ENCODE data around the gene PNLIPRP3.

PNLIPRP3 gene

GRCh38 chr10:116472891-116473290, 45.2 kb downstream of the PNLIPRP3 start:
- H3K4me3 ChIP-seq (ENCODE audit: low read depth, low read length), result no peak overlapping the region
- no peaks in the 10 kb centered on the region for H3K27me3 ChIP-seq (ENCODE audit: control insufficient read depth, insufficient read depth, low read length)
- peaks cover 10% of the 10 kb centered on the region for H3K4me1 ChIP-seq (ENCODE audit: control insufficient read depth, insufficient read depth, low read length)
- no peak overlapping the region for H3K9ac ChIP-seq (ENCODE audit: low read length)
- H3K9me3 ChIP-seq (ENCODE audit: control insufficient read depth, insufficient read depth, low read depth, low read length), result no peaks in the 10 kb centered on the region
- no peaks in the 10 kb centered on the region for H3K36me3 ChIP-seq (ENCODE audit: control insufficient read depth, insufficient read depth, low read length)
- H3K27ac ChIP-seq (ENCODE audit: low read depth, low read length), result no peak overlapping the region

DNA sequence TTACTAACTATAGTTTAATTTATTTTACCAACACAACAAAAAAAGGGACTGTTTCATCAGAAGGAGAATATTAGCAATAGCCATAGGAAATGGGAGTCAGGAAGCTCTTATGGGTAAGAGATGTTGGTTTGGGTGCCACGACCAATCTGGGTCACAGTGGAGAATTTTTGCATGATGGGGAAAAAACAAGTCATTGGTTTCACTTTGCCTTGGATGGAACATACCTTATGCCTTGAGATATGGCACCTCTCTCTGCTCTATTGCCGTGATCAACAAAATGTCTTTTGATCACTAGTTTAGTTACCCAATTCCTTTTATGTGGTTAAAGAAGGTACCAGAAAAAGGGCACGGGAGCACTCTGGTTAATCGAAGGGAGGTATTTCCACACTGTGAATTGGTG, 48.2 kb downstream of the PNLIPRP3 start:
- Histone ChIP-seq H3K9ac (ENCODE audit: low read length) (no peak overlapping the region), H3K27me3 (ENCODE audit: control insufficient read depth, insufficient read depth, low read length) (no peaks in the 10 kb centered on the region), H3K4me1 (ENCODE audit: control insufficient read depth, insufficient read depth, low read length) (peaks cover 16% of the 10 kb centered on the region), H3K27ac (ENCODE audit: low read depth, low read length) (no peak overlapping the region), H3K36me3 (ENCODE audit: control insufficient read depth, insufficient read depth, low read length) (no peaks in the 10 kb centered on the region), H3K4me3 (ENCODE audit: low read depth, low read length) (no peak overlapping the region), H3K9me3 (ENCODE audit: control insufficient read depth, insufficient read depth, low read depth, low read length) (no peaks in the 10 kb centered on the region; the same call in 1 of the 2 replicates)

DNA sequence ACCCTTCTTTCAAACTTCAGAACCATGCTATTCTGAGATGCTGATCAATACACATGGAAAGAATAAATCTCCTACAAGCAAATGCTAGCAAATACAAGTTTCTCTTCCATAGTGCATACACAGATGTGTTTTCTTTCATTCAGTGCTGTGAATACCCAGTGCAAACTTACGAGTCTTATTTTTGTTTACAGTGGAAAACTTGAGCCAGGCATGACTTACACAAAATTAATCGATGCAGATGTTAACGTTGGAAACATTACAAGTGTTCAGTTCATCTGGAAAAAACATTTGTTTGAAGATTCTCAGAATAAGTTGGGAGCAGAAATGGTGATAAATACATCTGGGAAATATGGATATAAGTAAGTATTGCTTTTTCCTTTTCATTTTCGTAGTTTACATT, 48.8 kb downstream of the PNLIPRP3 start:
- Histone ChIP-seq H3K9me3 (ENCODE audit: control insufficient read depth, insufficient read depth, low read depth, low read length) (no peaks in the 10 kb centered on the region; the same call in 1 of the 2 replicates), H3K27ac (ENCODE audit: low read depth, low read length) (no peak overlapping the region), H3K27me3 (ENCODE audit: control insufficient read depth, insufficient read depth, low read length) (no peaks in the 10 kb centered on the region), H3K4me3 (ENCODE audit: low read depth, low read length) (no peak overlapping the region), H3K4me1 (ENCODE audit: control insufficient read depth, insufficient read depth, low read length) (peaks cover 16% of the 10 kb centered on the region), H3K36me3 (ENCODE audit: control insufficient read depth, insufficient read depth, low read length) (no peaks in the 10 kb centered on the region), H3K9ac (ENCODE audit: low read length) (no peak overlapping the region)

GRCh38 chr10:116477986-116478664, 50.5 kb downstream of the PNLIPRP3 start:
- Histone ChIP-seq H3K4me3 (ENCODE audit: low read depth, low read length) (no peak overlapping the region), H3K9me3 (ENCODE audit: control insufficient read depth, insufficient read depth, low read depth, low read length) (no peaks in the 10 kb centered on the region; the same call in 1 of the 2 replicates), H3K4me1 (ENCODE audit: control insufficient read depth, insufficient read depth, low read length) (peaks cover 9% of the 10 kb centered on the region), H3K27ac (ENCODE audit: low read depth, low read length) (no peak overlapping the region), H3K36me3 (ENCODE audit: control insufficient read depth, insufficient read depth, low read length) (no peaks in the 10 kb centered on the region), H3K9ac (ENCODE audit: low read length) (no peak overlapping the region), H3K27me3 (ENCODE audit: control insufficient read depth, insufficient read depth, low read length) (no peaks in the 10 kb centered on the region)

DNA sequence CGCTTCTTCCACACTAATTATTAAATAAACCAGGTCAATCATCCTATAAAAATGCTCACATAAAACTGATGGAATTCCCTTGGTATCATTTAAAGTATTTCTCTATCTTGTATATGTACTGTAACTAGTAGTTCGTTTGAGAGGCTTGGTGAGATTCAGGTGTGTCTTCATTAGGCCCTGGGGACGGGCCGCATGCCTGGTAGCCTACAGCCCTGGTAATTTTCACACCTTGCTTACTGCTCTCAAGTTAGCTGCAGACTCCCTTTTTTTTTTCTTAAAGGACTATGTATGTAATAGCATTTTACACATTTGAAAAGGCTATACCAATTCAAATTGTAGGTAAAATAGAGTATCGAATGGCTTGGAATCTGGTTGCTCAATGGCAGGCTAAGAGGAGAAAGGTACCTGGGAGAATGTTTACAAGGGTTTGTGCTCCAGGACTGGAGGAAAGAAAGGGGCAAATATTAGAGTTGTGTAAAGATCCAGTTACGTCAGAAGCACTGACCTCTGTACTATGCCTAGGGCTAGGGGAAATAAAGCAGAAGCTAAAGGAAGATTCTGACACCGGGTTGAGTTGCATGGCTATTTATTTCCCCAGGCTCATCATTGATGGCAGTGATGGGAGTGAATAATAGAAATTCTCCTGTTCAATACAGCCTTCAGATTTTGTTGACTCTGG, 59.3 kb downstream of the PNLIPRP3 start:
- no peaks in the 10 kb centered on the region; the same call in 1 of the 2 replicates for H3K9me3 ChIP-seq (ENCODE audit: control insufficient read depth, insufficient read depth, low read depth, low read length)

DNA sequence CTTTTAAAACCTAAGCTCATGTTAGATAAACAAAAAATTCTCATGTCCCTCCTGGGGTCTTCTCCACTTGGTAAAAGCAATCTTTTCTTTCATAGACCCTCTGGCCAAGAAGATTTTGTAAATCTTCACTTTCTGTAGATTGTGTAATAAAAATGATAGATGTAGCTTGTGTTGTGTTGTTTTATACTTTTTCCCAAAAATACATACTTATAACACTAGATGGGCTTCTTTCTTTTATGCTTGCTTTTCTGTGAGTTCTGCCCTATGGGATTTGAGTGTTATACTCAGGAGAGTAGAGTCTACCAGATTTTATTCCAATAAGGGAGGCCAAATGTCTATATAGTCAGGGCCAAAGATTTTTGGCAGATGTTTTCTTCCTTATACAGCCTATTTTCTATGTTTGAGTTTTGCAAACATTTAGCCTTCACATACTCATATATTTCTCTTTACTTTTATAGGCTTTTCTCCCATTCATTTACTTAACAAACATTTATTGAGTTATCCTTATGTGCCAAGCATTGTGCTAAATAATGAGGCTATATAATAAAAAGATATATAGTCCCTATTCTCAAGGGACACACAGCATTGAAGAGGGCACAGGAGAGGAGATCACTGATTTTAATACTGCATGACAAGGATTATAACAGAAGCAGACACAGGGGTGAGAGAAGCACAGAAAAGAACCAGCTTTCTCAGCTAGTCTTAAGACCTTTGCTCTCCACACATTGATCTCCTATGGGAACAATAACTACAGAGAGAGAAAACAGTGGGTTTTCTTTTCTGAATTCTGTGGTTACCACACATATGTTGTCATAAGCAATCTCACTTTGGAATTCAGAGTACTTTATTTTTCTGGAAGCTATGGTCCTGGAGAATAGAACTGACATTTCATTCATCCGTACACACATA, 60.1 kb downstream of the PNLIPRP3 start:
- Histone ChIP-seq H3K4me3 (ENCODE audit: low read depth, low read length) (no peak overlapping the region), H3K27me3 (ENCODE audit: control insufficient read depth, insufficient read depth, low read length) (no peaks in the 10 kb centered on the region), H3K9me3 (ENCODE audit: control insufficient read depth, insufficient read depth, low read depth, low read length) (no peaks in the 10 kb centered on the region), H3K36me3 (ENCODE audit: control insufficient read depth, insufficient read depth, low read length) (no peaks in the 10 kb centered on the region), H3K9ac (ENCODE audit: low read length) (no peak overlapping the region), H3K4me1 (ENCODE audit: control insufficient read depth, insufficient read depth, low read length) (peaks cover 13% of the 10 kb centered on the region; the same call in 1 of the 2 replicates), H3K27ac (ENCODE audit: low read depth, low read length) (no peak overlapping the region)

More for the DNA sequence above, 59.3 kb downstream of the PNLIPRP3 start:
- no peak overlapping the region for H3K4me3 ChIP-seq (ENCODE audit: low read depth, low read length)
- no peak overlapping the region for H3K9ac ChIP-seq (ENCODE audit: low read length)
- no peak overlapping the region; the same call in 1 of the 2 replicates for H3K27ac ChIP-seq (ENCODE audit: low read depth, low read length)
- peaks cover 13% of the 10 kb centered on the region; the same call in 1 of the 2 replicates for H3K4me1 ChIP-seq (ENCODE audit: control insufficient read depth, insufficient read depth, low read length)
- no peaks in the 10 kb centered on the region for H3K27me3 ChIP-seq (ENCODE audit: control insufficient read depth, insufficient read depth, low read length)
- H3K36me3 ChIP-seq (ENCODE audit: control insufficient read depth, insufficient read depth, low read length), result no peaks in the 10 kb centered on the region

- H3K4me1 ChIP-seq (ENCODE audit: control insufficient read depth, insufficient read depth, low read length), result peaks cover 13% of the 10 kb centered on the region; the same call in 1 of the 2 replicates
- H3K4me3 ChIP-seq (ENCODE audit: low read depth, low read length), result no peak overlapping the region
- no peaks in the 10 kb centered on the region for H3K27me3 ChIP-seq (ENCODE audit: control insufficient read depth, insufficient read depth, low read length)
- no peak overlapping the region for H3K9ac ChIP-seq (ENCODE audit: low read length)
- H3K36me3 ChIP-seq (ENCODE audit: control insufficient read depth, insufficient read depth, low read length), result no peaks in the 10 kb centered on the region
- H3K27ac ChIP-seq (ENCODE audit: low read depth, low read length), result no peak overlapping the region
- no peaks in the 10 kb centered on the region for H3K9me3 ChIP-seq (ENCODE audit: control insufficient read depth, insufficient read depth, low read depth, low read length)
Measured at GRCh38 chr10:116489460-116489859, 61.8 kb downstream of the PNLIPRP3 start.

DNA sequence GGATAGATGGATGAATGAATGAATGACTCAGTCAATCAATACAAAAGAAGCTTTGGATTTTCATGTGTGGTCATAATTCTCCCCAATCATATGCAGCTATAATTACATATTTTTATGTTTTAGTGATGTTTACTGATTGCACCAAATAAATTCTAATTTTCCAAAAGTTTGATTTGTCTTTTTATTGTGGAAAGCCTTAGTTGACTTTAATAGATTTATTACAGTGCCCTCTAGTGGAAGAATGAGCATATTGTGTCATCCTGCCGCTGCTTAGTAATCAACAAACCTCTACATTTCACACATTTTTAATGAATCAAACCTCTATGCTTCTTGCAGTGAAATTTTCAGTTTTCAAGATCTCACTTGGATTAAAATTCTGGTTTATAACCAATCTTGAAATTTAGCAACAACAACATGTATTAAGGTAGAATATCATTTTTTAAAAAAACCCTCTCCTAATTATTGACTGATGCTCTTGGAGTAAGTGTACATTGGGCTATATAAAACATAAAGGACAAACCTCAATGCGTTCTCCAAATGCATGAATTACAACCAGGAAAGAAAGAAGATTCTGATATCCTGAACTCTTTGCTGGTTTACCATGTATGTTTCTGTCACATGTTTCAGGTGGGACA, 62.5 kb downstream of the PNLIPRP3 start:
- H3K9me3 ChIP-seq (ENCODE audit: control insufficient read depth, insufficient read depth, low read depth, low read length), result no peaks in the 10 kb centered on the region
- no peaks in the 10 kb centered on the region for H3K27me3 ChIP-seq (ENCODE audit: control insufficient read depth, insufficient read depth, low read length)
- no peak overlapping the region for H3K27ac ChIP-seq (ENCODE audit: low read depth, low read length)
- no peaks in the 10 kb centered on the region for H3K36me3 ChIP-seq (ENCODE audit: control insufficient read depth, insufficient read depth, low read length)
- H3K9ac ChIP-seq (ENCODE audit: low read length), result no peak overlapping the region
- no peak overlapping the region for H3K4me3 ChIP-seq (ENCODE audit: low read depth, low read length)
- H3K4me1 ChIP-seq (ENCODE audit: control insufficient read depth, insufficient read depth, low read length), result peaks cover 13% of the 10 kb centered on the region; the same call in 1 of the 2 replicates

GRCh38 chr10:116504786-116505185, 77.1 kb downstream of the PNLIPRP3 start:
- Histone ChIP-seq H3K4me1 (ENCODE audit: control insufficient read depth, insufficient read depth, low read length) (no peaks in the 10 kb centered on the region), H3K36me3 (ENCODE audit: control insufficient read depth, insufficient read depth, low read length) (no peaks in the 10 kb centered on the region), H3K9me3 (ENCODE audit: control insufficient read depth, insufficient read depth, low read depth, low read length) (no peaks in the 10 kb centered on the region), H3K27me3 (ENCODE audit: control insufficient read depth, insufficient read depth, low read length) (no peaks in the 10 kb centered on the region), H3K27ac (ENCODE audit: low read depth, low read length) (no peak overlapping the region), H3K4me3 (ENCODE audit: low read depth, low read length) (no peak overlapping the region), H3K9ac (ENCODE audit: low read length) (no peak overlapping the region)

- no peak overlapping the region for H3K4me3 ChIP-seq (ENCODE audit: low read depth, low read length)
Measured at GRCh38 chr10:116510565-116510964, 82.9 kb downstream of the PNLIPRP3 start.

More at GRCh38 chr10:116510565-116510964, 82.9 kb downstream of the PNLIPRP3 start:
- H3K27me3 ChIP-seq (ENCODE audit: control insufficient read depth, insufficient read depth, low read length), result no peaks in the 10 kb centered on the region
- no peak overlapping the region for H3K9ac ChIP-seq (ENCODE audit: low read length)
- no peaks in the 10 kb centered on the region for H3K36me3 ChIP-seq (ENCODE audit: control insufficient read depth, insufficient read depth, low read length)
- 0 out of 2 replicates have a peak, but pooled peaks cover 2% of the 10 kb centered on the region for H3K9me3 ChIP-seq (ENCODE audit: control insufficient read depth, insufficient read depth, low read depth, low read length)
- H3K27ac ChIP-seq (ENCODE audit: low read depth, low read length), result no peak overlapping the region
- no peaks in the 10 kb centered on the region for H3K4me1 ChIP-seq (ENCODE audit: control insufficient read depth, insufficient read depth, low read length)
